ENCODE measurements around the gene FGF7. TPM values are rescaled to one million over a fixed set of nuclear protein-coding genes. Genes with fewer than 3 reads are reported as not detected.

FGF7 gene
- total RNA-seq, 4 donors from 2014 or later: 1.1 to 29.4 (median 8.6) TPM

DNA sequence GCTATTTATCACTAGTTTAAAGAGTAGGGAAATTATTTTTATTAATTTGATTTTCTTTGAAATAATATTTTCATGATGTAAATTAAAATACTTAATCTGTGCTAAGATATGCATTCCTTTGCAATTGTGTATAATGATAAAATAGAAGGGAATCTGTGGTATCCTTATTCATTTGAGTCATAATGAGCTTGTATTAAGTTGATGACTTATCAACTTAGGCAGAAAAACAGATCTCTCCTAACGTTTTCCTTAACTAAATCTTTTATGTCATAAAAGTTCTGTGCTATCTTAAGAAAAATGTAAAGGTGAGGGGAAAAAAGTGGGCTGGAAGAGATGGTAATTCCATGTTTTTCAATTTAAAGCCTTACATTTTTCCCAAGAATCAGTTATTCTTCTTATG, 1.9 kb downstream of the FGF7 start:
- TF ChIP-seq CTCF (IDR thresholded peaks at IDR 0.05) (no peak), POLR2A (IDR thresholded peaks at IDR 0.05) (no peak)
- 22 to 30% methylated on average over 1 of the region's 1 CpG for WGBS, 2 donors
- Histone ChIP-seq H3K4me3 (peak overlapping the region in 3 of 4 donors; percentile 36 to 63 (median 43)), H3K36me3 (no peaks in the 10 kb centered on the region), H3K27me3 (no peaks in the 10 kb centered on the region), H3K9me3 (no peaks in the 10 kb centered on the region), H3K4me1 (peaks cover 0 to 12% (median 0%) of the 10 kb centered on the region in 3 donors), H3K27ac (peak overlapping the region in 3 of 4 donors; percentile 19 to 67 (median 63))
- intact Hi-C loops (cut with DNase I): no loop called here
- DNase-seq: no peak

GRCh38 chr15:49427372-49427771, 4.3 kb downstream of the FGF7 start:
- H3K4me1 ChIP-seq: peaks cover 0 to 3% (median 0%) of the 10 kb centered on the region in 3 donors
- no peak for DNase-seq
- intact Hi-C loops (cut with DNase I): no loop called here
- TF ChIP-seq CTCF (IDR thresholded peaks at IDR 0.05) (no peak), POLR2A (IDR thresholded peaks at IDR 0.05) (no peak)
- peak overlapping the region in 3 of 4 donors; percentile 9 to 63 (median 43) for H3K4me3 ChIP-seq
- H3K27ac ChIP-seq: peak overlapping the region in 3 of 4 donors; percentile 65 to 80 (median 67)
- no peaks in the 10 kb centered on the region for H3K36me3 ChIP-seq
- H3K27me3 ChIP-seq: no peaks in the 10 kb centered on the region
- H3K9me3 ChIP-seq: no peaks in the 10 kb centered on the region

DNA sequence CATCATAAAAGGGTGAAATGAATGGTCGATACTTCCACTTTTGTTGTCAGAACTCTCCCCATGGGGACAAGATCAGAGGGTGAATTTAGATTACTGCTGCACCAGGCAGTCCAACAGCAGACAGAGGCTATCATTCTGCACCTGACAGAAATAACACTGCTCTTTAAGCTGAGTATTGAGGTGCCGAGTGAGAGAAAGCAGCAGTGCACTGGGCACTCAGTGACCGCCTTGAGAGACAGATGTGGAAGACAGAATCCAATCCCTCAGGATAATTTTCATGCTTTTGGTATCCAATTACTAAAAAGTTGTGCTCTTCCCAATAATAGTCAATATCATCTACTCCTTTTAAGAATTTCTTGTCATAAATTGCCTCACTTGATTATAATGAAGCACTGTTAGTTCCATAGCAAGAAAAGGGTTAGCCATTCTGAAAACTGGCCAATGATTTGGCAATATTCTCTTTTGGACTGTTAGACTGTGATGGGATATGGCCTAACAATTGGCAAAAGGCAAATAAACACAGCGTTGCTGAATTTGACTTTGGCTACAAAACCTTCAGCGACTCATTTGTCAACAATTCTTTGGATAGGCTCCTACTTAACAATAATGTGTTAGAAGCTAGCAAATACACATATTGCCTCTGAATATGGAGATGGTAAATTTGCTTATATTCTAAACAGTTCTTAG, 5.5 kb downstream of the FGF7 start:
- no peak for TF ChIP-seq CTCF (IDR thresholded peaks at IDR 0.05)
- TF ChIP-seq POLR2A (IDR thresholded peaks at IDR 0.05): no peak
- Histone ChIP-seq H3K36me3 (no peaks in the 10 kb centered on the region), H3K4me3 (peak overlapping the region in 3 of 4 donors; percentile 9 to 63 (median 43)), H3K4me1 (no peaks in the 10 kb centered on the region), H3K9me3 (no peaks in the 10 kb centered on the region), H3K27ac (peak overlapping the region in 3 of 4 donors; percentile 65 to 80 (median 67)), H3K27me3 (no peaks in the 10 kb centered on the region)
- DNase-seq: no peak
- WGBS, 2 donors: 53 to 65% methylated on average over 5 of the region's 5 CpGs
- intact Hi-C loops (cut with DNase I): no loop called here

- intact Hi-C loops (cut with DNase I): no loop called here
- Histone ChIP-seq H3K4me1 (no peaks in the 10 kb centered on the region), H3K36me3 (no peaks in the 10 kb centered on the region), H3K27ac (peak overlapping the region in 3 of 4 donors; percentile 49 to 67 (median 63)), H3K9me3 (no peaks in the 10 kb centered on the region), H3K27me3 (no peaks in the 10 kb centered on the region), H3K4me3 (peak overlapping the region in 1 of 4 donors; percentile 63)
- TF ChIP-seq CTCF (IDR thresholded peaks at IDR 0.05) (no peak), POLR2A (IDR thresholded peaks at IDR 0.05) (no peak)
- no peak for DNase-seq
- WGBS, 2 donors: 50 to 56% methylated on average over 1 of the region's 1 CpG
These were observed 7.0 kb downstream of the FGF7 start for GRCh38 chr15:49430046-49430445.

GRCh38 chr15:49435174-49435573, 12.1 kb downstream of the FGF7 start:
- Histone ChIP-seq H3K27ac (no peak overlapping the region), H3K4me1 (peaks cover 0 to 26% (median 4%) of the 10 kb centered on the region in 3 donors), H3K36me3 (no peaks in the 10 kb centered on the region), H3K9me3 (no peaks in the 10 kb centered on the region), H3K4me3 (no peak overlapping the region), H3K27me3 (no peaks in the 10 kb centered on the region)
- no peak for DNase-seq
- TF ChIP-seq CTCF (IDR thresholded peaks at IDR 0.05): no peak
- no peak for TF ChIP-seq POLR2A (IDR thresholded peaks at IDR 0.05)
- WGBS, 2 donors: 54 to 61% methylated on average over 1 of the region's 1 CpG
- intact Hi-C loops (cut with DNase I): no loop called here
